Kidney (tissue), 14 donors: ENCODE results near the gene THRB. TPM values are rescaled to one million over a fixed set of nuclear protein-coding genes. Genes with fewer than 3 reads are reported as not detected.

Experiments
- DNase-seq, 5 donors: peaks; one replicate each; pipeline ENCODE4 v3.0.0-alpha.2; 2013 to 2020
- FAIRE-seq: peaks from 2 replicates; lab custom pipeline; 2012; peaks lifted over from hg19 to GRCh38; lab: Jason Lieb, UNC
- H3K27ac ChIP-seq, 2 donors: one replicate each; pipeline ENCODE4 v1.7.0; 2013; ENCODE audit warnings: low read depth in 2 of 2, low read length in 2 of 2, inconsistent platforms in 1 of 2
- H3K27me3 ChIP-seq: one replicate; pipeline ENCODE4 v1.7.1; 2013; ENCODE audit warnings: low read length, inconsistent platforms; ENCODE audit not compliant: control insufficient read depth, insufficient read depth
- H3K36me3 ChIP-seq, 3 donors: one replicate each; pipeline versions ENCODE4 v1.7.0 to v1.7.1; 2013; ENCODE audit warnings: low read length in 3 of 3, control low read depth in 1 of 3, inconsistent platforms in 1 of 3; ENCODE audit not compliant: insufficient read depth in 3 of 3, control insufficient read depth in 2 of 3
- H3K4me1 ChIP-seq, 3 donors: one replicate each; pipeline versions ENCODE4 v1.7.0 to v1.7.1; 2013; ENCODE audit warnings: low read length in 3 of 3, inconsistent platforms in 1 of 3, low read depth in 1 of 3; ENCODE audit not compliant: control insufficient read depth in 2 of 3, insufficient read depth in 2 of 3
- H3K4me3 ChIP-seq, 3 donors: one replicate each; pipeline versions ENCODE4 v1.7.0 to v1.8.1; 2013; ENCODE audit warnings: low read length in 3 of 3, control low read depth in 1 of 3, inconsistent platforms in 1 of 3
- H3K9ac ChIP-seq, 3 donors: one replicate each; pipeline versions ENCODE4 v1.7.0 to v1.7.1; 2013; ENCODE audit warnings: low read length in 3 of 3, control low read depth in 1 of 3, inconsistent platforms in 1 of 3
- H3K9me3 ChIP-seq, 3 donors: one replicate each; pipeline versions ENCODE4 v1.7.0 to v1.7.1; 2013; ENCODE audit warnings: low read length in 3 of 3, control low read depth in 1 of 3, inconsistent platforms in 1 of 3; ENCODE audit not compliant: control insufficient read depth in 2 of 3, insufficient read depth in 1 of 3
- intact Hi-C: fragments of 100-400 bp; cut with DNase I; formaldehyde crosslinking; loops from one replicate; pipeline ENCODE4 v1.11.1; 2022
- polyA plus RNA-seq: library from polyadenylated mRNA; stranded (reverse); fragments of 350-450 nt; fragmentation: Illumina TruSeq; extraction: RNeasy Lipid Tissue Mini Kit (QIAGEN cat#74804); gene quantifications from one replicate; pipeline ENCODE4 v1.2.3, GENCODE V29; 2014; ENCODE audit warnings: low read depth, low replicate concordance; ENCODE audit not compliant: insufficient read depth
- total RNA-seq: library from RNA; stranded (reverse); fragmentation: NEBNext Ultra II Directional; extraction: Animal tissue kit (Norgen Biotek cat#: 25700); gene quantifications from one replicate; pipeline ENCODE4 v1.2.1, GENCODE V29; 2021
- TF ChIP-seq, protein P1 (sequence below): IDR thresholded peaks from 3 replicates; pipeline ENCODE4 v1.5.1; 2012; ENCODE audit warnings: mild to moderate bottlenecking, moderate library complexity, borderline replicate concordance; ENCODE audit not compliant: insufficient read depth; ENCODE audit errors: extremely low read depth
- donor health status: control.
- donor health status: control.
- donor health status: control.
- donor health status: control.
- donor health status: control.
- donor health status: DM: yes; HTN: yes; CAD: no.
- donor health status: Normal renal cell carcinoma (clear cell type).

THRB gene
- total and polyA plus RNA-seq, 2 donors from 2014 or later, result 4.5 to 17.2 TPM

DNA sequence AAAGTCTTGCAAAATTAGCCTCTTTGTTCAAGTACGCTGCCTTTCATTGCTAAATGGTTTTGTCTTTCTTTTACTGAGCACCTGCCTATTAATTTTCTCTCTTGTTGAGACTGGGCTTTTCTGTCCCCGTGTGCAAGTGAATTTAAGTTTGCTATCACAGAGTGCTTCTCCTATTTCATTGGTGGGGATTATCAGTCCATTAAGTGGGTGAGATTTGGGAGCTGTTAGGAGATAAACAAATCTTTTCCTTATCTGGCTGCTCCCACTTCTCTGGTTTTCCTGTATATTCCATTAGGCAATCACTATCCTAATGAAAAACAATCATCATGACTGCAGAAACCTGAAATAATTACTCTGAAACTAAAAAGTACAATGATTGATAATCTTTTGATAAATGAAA lies 295.4 kb downstream of the THRB start:
- no peak overlapping the region for H3K4me3 ChIP-seq
- DNase-seq (no peak), FAIRE-seq (no peak)
- H3K36me3 ChIP-seq, result no peaks in the 10 kb centered on the region
- no peak overlapping the region for H3K9ac ChIP-seq
- intact Hi-C loops, result no loop called here
- TF ChIP-seq, protein P1, sequence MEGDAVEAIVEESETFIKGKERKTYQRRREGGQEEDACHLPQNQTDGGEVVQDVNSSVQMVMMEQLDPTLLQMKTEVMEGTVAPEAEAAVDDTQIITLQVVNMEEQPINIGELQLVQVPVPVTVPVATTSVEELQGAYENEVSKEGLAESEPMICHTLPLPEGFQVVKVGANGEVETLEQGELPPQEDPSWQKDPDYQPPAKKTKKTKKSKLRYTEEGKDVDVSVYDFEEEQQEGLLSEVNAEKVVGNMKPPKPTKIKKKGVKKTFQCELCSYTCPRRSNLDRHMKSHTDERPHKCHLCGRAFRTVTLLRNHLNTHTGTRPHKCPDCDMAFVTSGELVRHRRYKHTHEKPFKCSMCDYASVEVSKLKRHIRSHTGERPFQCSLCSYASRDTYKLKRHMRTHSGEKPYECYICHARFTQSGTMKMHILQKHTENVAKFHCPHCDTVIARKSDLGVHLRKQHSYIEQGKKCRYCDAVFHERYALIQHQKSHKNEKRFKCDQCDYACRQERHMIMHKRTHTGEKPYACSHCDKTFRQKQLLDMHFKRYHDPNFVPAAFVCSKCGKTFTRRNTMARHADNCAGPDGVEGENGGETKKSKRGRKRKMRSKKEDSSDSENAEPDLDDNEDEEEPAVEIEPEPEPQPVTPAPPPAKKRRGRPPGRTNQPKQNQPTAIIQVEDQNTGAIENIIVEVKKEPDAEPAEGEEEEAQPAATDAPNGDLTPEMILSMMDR, result no peak
- H3K27me3 ChIP-seq, result no peaks in the 10 kb centered on the region
- no peaks in the 10 kb centered on the region for H3K4me1 ChIP-seq
- H3K9me3 ChIP-seq, result no peaks in the 10 kb centered on the region
- no peak overlapping the region for H3K27ac ChIP-seq

DNA sequence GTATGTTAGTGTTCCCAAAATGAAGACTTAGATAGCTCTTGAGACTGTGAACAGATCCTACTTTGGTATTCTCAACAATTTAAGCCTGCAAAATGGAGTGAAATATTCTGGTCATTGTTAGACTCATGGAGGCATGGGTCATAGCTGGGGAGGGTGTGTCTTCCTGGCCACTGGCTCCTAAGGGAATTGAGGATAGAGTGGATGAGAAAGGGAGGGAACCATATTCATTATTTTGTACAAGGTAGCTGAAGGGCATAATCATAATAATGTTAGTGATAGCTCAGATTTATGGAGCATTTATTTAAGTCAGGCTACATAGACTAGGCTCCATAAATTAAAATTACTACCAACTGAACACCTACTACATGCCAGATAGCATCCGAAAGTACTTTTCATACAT lies 295.9 kb downstream of the THRB start:
- intact Hi-C loops, result no loop called here
- Histone ChIP-seq H3K4me3 (no peak overlapping the region), H3K9ac (no peak overlapping the region), H3K9me3 (no peaks in the 10 kb centered on the region), H3K36me3 (no peaks in the 10 kb centered on the region), H3K27ac (no peak overlapping the region), H3K27me3 (no peaks in the 10 kb centered on the region), H3K4me1 (no peaks in the 10 kb centered on the region)
- FAIRE-seq, result no peak
- no peak for DNase-seq
- TF ChIP-seq, protein P1, result no peak

DNA sequence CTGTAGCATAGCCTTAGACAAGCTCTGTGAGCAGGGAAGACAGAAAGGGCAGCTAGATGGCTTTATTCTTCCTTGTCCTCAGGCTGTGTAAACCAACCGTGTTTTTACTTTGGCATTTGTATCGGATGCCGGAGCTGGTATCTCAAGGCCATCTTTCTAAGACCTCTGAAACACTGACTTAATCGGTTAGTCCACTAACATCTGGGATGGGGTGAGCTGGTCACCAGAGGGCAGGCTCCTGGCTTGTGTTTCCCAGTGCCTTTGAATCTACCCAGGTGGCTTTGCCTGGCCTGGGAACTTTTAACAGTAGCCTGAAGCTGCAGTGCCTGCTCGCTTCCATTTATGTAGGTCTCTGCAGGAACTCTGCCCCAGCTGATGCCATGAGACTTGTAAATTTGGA lies 296.8 kb downstream of the THRB start:
- no peak for DNase-seq
- H3K4me1 ChIP-seq, result peaks cover 0 to 4% (median 0%) of the 10 kb centered on the region in 3 donors
- H3K4me3 ChIP-seq, result no peak overlapping the region
- H3K27me3 ChIP-seq, result no peaks in the 10 kb centered on the region
- H3K27ac ChIP-seq, result no peak overlapping the region
- intact Hi-C loops, result no loop called here
- no peak overlapping the region for H3K9ac ChIP-seq
- FAIRE-seq, result no peak
- no peaks in the 10 kb centered on the region for H3K9me3 ChIP-seq
- no peaks in the 10 kb centered on the region for H3K36me3 ChIP-seq
- TF ChIP-seq, protein P1, result no peak

- Histone ChIP-seq H3K4me1 (peaks cover 0 to 5% (median 0%) of the 10 kb centered on the region in 3 donors), H3K27ac (no peak overlapping the region), H3K4me3 (no peak overlapping the region), H3K9me3 (no peaks in the 10 kb centered on the region), H3K9ac (no peak overlapping the region), H3K27me3 (no peaks in the 10 kb centered on the region), H3K36me3 (no peaks in the 10 kb centered on the region)
- FAIRE-seq (no peak), DNase-seq (no peak)
- TF ChIP-seq, protein P1, result no peak
- intact Hi-C loops, result no loop called here
Measured at GRCh38 chr3:24196526-24196925, 298.1 kb downstream of the THRB start.
